ENCODE results near the gene IL27RA.
"Not testable (repeated sequence)": the region's sequence is repeated elsewhere in the genome, so short reads cannot be mapped to it uniquely, and the experiment has no call there.

Gene IL27RA

GRCh38 chr19:14012378-14012915 lies 19.1 kb upstream of the IL27RA start:
- ATAC-seq: no peak
- TF ChIP-seq ZNF8 (CRISPR knock-in tag; IDR thresholded peaks at IDR 0.05) (no peak), ISL1 (CRISPR knock-in tag; IDR thresholded peaks at IDR 0.05) (no peak), BACH2 (CRISPR knock-in tag; IDR thresholded peaks at IDR 0.05; ENCODE audit: borderline replicate concordance) (no peak), ARNTL (CRISPR knock-in tag; IDR thresholded peaks at IDR 0.05; ENCODE audit: borderline replicate concordance, low read depth) (no peak), ZC3H10 (CRISPR knock-in tag; IDR thresholded peaks at IDR 0.05) (no peak)

- no peak for TF ChIP-seq ARNTL (CRISPR knock-in tag; IDR thresholded peaks at IDR 0.05; ENCODE audit: borderline replicate concordance, low read depth)
- ATAC-seq: no peak
Measured at GRCh38 chr19:14015524-14016035, 16.0 kb upstream of the IL27RA start.

GRCh38 chr19:14019100-14019499 lies 12.5 kb upstream of the IL27RA start:
- no peak for ATAC-seq
- TF ChIP-seq CREB5 (CRISPR knock-in tag; IDR thresholded peaks at IDR 0.05; ENCODE audit: low read depth): no peak
- TF ChIP-seq, protein P1, sequence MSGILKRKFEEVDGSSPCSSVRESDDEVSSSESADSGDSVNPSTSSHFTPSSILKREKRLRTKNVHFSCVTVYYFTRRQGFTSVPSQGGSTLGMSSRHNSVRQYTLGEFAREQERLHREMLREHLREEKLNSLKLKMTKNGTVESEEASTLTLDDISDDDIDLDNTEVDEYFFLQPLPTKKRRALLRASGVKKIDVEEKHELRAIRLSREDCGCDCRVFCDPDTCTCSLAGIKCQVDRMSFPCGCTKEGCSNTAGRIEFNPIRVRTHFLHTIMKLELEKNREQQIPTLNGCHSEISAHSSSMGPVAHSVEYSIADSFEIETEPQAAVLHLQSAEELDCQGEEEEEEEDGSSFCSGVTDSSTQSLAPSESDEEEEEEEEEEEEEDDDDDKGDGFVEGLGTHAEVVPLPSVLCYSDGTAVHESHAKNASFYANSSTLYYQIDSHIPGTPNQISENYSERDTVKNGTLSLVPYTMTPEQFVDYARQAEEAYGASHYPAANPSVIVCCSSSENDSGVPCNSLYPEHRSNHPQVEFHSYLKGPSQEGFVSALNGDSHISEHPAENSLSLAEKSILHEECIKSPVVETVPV (CRISPR knock-in tag; IDR thresholded peaks at IDR 0.05): no peak
- TF ChIP-seq SNAI2 (CRISPR knock-in tag; IDR thresholded peaks at IDR 0.05): no peak
- no peak for TF ChIP-seq OSR1 (CRISPR knock-in tag; IDR thresholded peaks at IDR 0.05)
- no peak for TF ChIP-seq BACH2 (CRISPR knock-in tag; IDR thresholded peaks at IDR 0.05; ENCODE audit: borderline replicate concordance)
- no peak for TF ChIP-seq ESRRG (CRISPR knock-in tag; IDR thresholded peaks at IDR 0.05)

- ATAC-seq: not testable (repeated sequence)
Measured at GRCh38 chr19:14019739-14020138, 11.8 kb upstream of the IL27RA start.

- no peak for TF ChIP-seq ESRRG (CRISPR knock-in tag; IDR thresholded peaks at IDR 0.05)
- no peak for TF ChIP-seq TCF4 (CRISPR knock-in tag; IDR thresholded peaks at IDR 0.05; ENCODE audit: borderline replicate concordance)
- no peak for TF ChIP-seq TOX (CRISPR knock-in tag; IDR thresholded peaks at IDR 0.05; ENCODE audit: borderline replicate concordance)
- no peak for TF ChIP-seq ZNF565 (CRISPR knock-in tag; conservative IDR thresholded peaks at IDR 0.05; ENCODE audit: low read depth)
- TF ChIP-seq, protein P2, sequence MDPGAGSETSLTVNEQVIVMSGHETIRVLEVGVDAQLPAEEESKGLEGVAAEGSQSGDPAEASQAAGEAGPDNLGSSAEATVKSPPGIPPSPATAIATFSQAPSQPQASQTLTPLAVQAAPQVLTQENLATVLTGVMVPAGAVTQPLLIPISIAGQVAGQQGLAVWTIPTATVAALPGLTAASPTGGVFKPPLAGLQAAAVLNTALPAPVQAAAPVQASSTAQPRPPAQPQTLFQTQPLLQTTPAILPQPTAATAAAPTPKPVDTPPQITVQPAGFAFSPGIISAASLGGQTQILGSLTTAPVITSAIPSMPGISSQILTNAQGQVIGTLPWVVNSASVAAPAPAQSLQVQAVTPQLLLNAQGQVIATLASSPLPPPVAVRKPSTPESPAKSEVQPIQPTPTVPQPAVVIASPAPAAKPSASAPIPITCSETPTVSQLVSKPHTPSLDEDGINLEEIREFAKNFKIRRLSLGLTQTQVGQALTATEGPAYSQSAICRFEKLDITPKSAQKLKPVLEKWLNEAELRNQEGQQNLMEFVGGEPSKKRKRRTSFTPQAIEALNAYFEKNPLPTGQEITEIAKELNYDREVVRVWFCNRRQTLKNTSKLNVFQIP (CRISPR knock-in tag; IDR thresholded peaks at IDR 0.05; ENCODE audit: borderline replicate concordance, low read depth): no peak
- no peak for TF ChIP-seq ZC3H10 (CRISPR knock-in tag; IDR thresholded peaks at IDR 0.05)
- no peak for TF ChIP-seq ARNTL (CRISPR knock-in tag; IDR thresholded peaks at IDR 0.05; ENCODE audit: borderline replicate concordance, low read depth)
- no peak for TF ChIP-seq ZFP30 (CRISPR knock-in tag; IDR thresholded peaks at IDR 0.05)
- no peak for ATAC-seq
Measured at GRCh38 chr19:14021474-14021873, 10.1 kb upstream of the IL27RA start.

DNA sequence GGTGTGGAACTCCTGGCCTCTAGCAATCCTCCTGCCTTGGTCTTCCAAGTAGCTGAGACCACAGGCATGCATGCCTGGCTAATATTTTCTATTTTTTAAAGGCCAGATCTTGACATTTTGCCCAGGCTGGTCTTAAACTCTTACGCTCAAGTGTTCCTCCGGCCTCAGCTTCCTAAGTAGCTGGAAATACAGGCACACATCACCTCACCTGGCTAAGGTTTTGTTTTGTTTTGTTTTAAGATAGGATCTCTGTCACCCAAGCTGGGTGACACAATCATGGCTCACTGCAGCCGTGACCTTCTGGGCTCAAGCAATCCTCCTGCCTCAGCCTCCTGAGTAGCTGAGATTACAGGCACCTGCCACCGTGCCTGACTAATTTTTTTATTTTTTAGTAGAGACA lies 9.1 kb upstream of the IL27RA start:
- ATAC-seq: peak; percentile 46

GRCh38 chr19:14023404-14024235 lies 7.9 kb upstream of the IL27RA start:
- ATAC-seq: peak; percentile 98
- TF ChIP-seq TOX (CRISPR knock-in tag; IDR thresholded peaks at IDR 0.05; ENCODE audit: borderline replicate concordance) (no peak), SNAI2 (CRISPR knock-in tag; IDR thresholded peaks at IDR 0.05) (no peak), OSR1 (CRISPR knock-in tag; IDR thresholded peaks at IDR 0.05) (no peak), TCF4 (CRISPR knock-in tag; IDR thresholded peaks at IDR 0.05; ENCODE audit: borderline replicate concordance) (no peak), PATZ1 (CRISPR knock-in tag; IDR thresholded peaks at IDR 0.05; ENCODE audit: borderline replicate concordance) (no peak), ESRRG (CRISPR knock-in tag; IDR thresholded peaks at IDR 0.05) (no peak), CREB5 (CRISPR knock-in tag; IDR thresholded peaks at IDR 0.05; ENCODE audit: low read depth) (no peak), BACH2 (CRISPR knock-in tag; IDR thresholded peaks at IDR 0.05; ENCODE audit: borderline replicate concordance) (no peak), ISL1 (CRISPR knock-in tag; IDR thresholded peaks at IDR 0.05) (no peak)
- TF ChIP-seq, protein P1 (CRISPR knock-in tag; IDR thresholded peaks at IDR 0.05): no peak

More for the DNA sequence above, 9.1 kb upstream of the IL27RA start:
- TF ChIP-seq ZC3H10 (CRISPR knock-in tag; IDR thresholded peaks at IDR 0.05) (no peak), TCF4 (CRISPR knock-in tag; IDR thresholded peaks at IDR 0.05; ENCODE audit: borderline replicate concordance) (no peak)
